ENCODE measurements around the gene GNB1.

The GNB1 gene

DNA sequence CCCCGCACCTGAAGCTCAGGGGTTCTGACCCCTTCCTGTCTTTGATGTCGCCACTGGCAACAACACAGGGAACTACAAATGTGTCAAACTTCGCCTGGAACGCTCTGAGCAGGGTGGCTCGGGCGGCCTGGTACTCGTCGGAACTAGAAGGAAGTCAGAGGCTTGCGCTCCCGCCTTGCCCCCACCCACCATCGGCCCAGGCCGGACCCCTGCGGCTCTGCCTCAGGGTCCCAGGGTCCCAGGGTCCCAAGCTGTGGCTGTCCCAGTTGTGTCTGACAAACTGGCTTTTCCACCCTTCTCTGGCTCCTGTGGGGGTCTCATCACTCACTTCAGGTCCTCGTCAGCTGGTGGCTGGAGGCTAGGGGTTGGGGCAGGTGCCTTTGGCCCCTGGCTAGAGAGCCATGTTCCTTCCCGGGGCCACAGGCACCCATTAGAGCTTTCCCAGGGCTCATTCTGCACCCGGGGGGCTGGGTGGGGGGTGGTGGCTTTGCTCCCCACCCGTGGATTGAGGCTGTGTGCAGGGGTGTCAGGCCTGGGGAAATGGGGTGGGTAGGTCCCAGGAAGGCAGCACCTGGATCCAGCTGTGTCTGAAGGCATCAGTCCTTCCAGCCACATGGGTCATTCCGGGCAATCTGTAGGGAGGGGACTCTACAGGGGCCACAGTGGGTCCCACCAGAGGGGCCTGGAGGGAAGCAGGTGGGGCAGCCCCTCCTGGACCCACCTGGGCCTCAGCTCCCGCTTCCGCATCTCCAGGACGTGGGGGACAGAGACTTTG lies 36.2 kb upstream of the GNB1 start:
- Mint-ChIP-seq H3K4me1 (no peaks in the 10 kb centered on the region), H3K9me3 (no peaks in the 10 kb centered on the region), H3K4me3 (no peak overlapping the region), H3K27ac (no peak overlapping the region), H3K36me3 (no peaks in the 10 kb centered on the region), H3K27me3 (no peaks in the 10 kb centered on the region)
- no peak for DNase-seq
- CTCF ChIA-PET = interaction anchor here (1.6 kb wide), 1 partner anchor 117 kb away, joined by 4 read pairs; no protein-coding TSS in a partner anchor

DNA sequence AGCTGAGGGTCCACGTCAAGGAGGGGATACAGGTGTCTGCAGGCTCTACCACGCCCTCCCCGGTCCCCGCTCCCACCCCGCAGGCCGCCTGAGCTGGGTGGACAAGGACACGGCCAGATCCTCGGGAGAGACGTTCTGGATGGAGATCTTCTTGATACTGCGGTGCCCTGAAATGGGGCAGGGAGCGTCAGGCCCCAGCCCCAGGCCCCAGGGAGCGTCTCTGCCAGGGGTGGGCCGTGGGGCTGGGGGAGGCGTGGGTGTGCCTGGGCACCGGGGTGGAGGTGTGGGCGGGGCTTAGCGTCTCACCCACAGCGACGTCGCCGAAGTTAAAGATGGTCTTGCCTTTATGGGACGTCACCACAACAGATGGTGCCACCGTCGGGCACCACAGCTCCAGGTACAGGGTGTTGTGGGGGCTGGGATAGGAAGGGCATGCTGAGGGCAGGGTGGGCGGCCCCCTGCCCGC lies 35.5 kb upstream of the GNB1 start:
- CTCF ChIA-PET = interaction anchor here (1.6 kb wide), 1 partner anchor 118 kb away, joined by 4 read pairs; no protein-coding TSS in a partner anchor
- Mint-ChIP-seq H3K27ac (no peak overlapping the region), H3K36me3 (no peaks in the 10 kb centered on the region), H3K4me3 (no peak overlapping the region), H3K27me3 (no peaks in the 10 kb centered on the region), H3K9me3 (no peaks in the 10 kb centered on the region), H3K4me1 (no peaks in the 10 kb centered on the region)
- no peak for DNase-seq

DNA sequence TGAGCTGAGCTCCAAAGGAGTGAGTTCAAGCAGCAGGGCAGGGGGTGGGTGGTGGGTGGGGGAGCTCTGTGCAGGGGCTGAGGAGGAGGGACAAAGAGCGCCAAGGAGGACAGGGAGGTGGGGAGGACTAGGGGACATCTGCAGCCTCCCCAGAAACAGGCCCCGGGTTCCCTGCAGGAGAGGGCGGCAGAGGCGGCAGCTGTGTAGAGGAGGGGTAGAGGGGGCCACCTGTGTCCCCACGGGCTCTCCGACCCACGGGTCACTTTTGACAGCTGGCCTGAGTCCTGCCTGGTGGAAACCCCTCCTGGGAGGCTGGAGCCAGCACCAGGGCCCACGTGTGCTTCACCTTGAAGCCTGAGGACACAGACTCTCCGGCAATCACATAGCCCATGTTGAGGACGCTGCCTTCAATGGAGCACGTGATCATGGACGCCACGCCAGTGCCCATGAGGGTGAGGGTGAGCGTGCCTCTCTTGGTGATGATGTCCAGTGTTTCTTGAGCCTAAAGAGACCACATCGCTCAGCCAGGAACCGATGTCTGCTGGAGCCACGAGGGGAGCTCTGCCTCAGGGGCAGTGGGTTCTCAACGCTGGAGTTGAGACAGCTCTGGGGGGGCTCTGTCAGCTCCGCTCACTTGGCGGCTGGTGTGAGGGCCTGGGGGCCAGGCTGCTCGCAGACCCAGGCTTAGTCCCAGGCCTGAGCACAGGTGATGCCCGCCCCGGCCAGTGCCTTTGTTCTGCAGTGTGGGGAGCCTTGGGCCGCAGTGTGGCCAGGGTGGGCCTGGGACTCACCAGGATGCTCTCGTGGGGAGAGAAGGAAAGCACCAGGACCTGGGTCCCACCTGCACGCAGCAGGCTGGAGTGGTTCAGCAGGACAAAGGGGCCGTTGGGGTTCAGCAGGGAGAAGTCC lies 34.8 kb upstream of the GNB1 start:
- no peak overlapping the region for H3K27ac Mint-ChIP-seq
- DNase-seq = no peak
- H3K4me3 Mint-ChIP-seq = no peak overlapping the region
- H3K27me3 Mint-ChIP-seq = no peaks in the 10 kb centered on the region
- H3K36me3 Mint-ChIP-seq = no peaks in the 10 kb centered on the region
- CTCF ChIA-PET = no interaction called here
- no peaks in the 10 kb centered on the region for H3K9me3 Mint-ChIP-seq
- no peaks in the 10 kb centered on the region for H3K4me1 Mint-ChIP-seq

DNA sequence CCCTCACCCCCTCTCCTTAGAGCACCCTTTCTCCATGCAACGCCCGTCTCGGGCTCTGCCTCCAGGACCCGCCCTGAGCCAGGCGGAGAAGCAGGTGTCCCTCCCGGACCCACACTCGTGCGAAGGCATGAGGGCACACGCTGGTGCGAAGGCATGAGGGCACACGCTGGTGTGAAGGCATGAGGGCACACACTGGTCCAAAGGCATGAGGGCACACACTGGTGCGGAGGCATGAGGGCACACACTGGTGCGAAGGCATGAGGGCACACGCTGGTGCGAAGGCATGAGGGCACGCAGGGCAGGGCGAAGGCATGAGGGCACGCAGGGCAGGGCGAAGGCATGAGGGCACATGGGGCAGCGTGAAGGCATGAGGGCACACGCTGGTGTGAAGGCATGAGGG lies 34.0 kb upstream of the GNB1 start:
- no peaks in the 10 kb centered on the region for H3K9me3 Mint-ChIP-seq
- no peak overlapping the region for H3K4me3 Mint-ChIP-seq
- no peak overlapping the region for H3K27ac Mint-ChIP-seq
- no peaks in the 10 kb centered on the region for H3K27me3 Mint-ChIP-seq
- no peak for DNase-seq
- CTCF ChIA-PET = no interaction called here
- no peaks in the 10 kb centered on the region for H3K36me3 Mint-ChIP-seq
- H3K4me1 Mint-ChIP-seq = no peaks in the 10 kb centered on the region

DNA sequence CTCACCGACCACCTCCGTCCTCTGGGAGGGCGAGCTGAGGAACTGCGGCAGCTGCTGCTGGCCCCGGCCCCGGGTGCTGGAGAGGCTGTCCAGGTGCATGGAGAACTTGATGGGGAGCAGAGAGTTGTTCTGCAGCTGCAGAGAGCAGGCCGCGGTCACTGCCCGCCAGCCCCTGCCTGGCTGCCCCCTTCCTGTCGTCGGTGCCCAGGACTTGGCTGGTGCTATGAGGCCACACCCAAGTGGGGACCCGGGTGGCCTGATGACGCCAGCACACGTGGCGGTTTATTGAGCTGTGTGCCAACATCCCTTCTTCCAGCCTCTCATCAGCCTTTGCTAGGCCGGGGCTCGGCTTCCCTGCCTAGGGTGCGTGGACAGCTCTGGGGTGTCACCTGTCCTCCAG lies 33.5 kb upstream of the GNB1 start:
- Mint-ChIP-seq H3K4me3 (no peak overlapping the region), H3K27ac (no peak overlapping the region), H3K4me1 (peaks cover 2% of the 10 kb centered on the region), H3K36me3 (no peaks in the 10 kb centered on the region), H3K9me3 (no peaks in the 10 kb centered on the region), H3K27me3 (no peaks in the 10 kb centered on the region)
- no peak for DNase-seq
- CTCF ChIA-PET = interaction anchor here (1.3 kb wide), 1 partner anchor 122 kb away, joined by 3 read pairs; no protein-coding TSS in a partner anchor

DNA sequence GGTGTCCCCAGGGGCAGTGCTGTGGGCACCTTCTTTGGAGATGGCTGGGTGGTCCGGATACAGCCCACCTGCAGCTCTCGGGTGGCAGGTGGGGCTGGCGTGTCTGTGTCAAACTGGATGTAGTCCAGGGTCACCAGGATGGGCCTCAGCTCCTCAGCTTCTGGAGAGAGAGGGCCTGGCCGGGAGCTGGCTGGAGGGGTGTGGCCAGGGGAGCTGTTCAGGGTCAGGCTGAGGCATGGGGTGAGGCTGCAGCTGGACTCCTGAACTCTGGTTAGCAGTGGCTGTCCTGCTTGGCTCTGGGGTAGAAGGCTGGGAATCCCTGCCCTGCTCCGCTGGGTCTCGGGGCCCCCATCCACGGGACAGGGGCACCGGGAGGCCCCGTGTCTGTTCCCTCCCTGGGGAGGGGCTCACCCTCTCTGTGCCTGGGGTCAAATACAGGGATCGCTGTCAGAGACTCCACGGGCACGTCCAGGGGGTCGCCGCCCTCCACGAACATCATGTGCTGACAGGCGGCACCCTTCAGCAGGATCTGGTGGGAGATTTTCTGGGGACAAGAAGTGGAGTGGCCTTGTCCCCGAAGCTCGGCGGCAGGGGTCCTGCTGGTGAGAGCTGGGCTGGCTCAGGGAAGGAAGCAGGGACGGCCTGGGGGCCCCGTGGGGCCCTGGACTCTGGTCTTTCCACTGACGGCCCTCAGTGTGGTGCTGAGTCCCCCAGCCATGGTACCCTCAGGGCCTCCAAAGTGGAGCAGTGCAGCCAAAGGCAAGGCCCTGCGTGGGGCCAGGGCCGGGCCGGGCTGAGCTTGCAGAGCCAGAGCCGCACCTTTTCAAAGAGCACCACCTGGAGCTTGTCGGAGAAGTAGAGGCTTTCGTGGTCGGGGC lies 32.3 kb upstream of the GNB1 start:
- Mint-ChIP-seq H3K36me3 (no peaks in the 10 kb centered on the region), H3K4me3 (no peak overlapping the region), H3K27me3 (peaks cover 2% of the 10 kb centered on the region), H3K27ac (no peak overlapping the region), H3K4me1 (peaks cover 6% of the 10 kb centered on the region), H3K9me3 (no peaks in the 10 kb centered on the region)
- no peak for DNase-seq
- CTCF ChIA-PET = interaction anchor here (1.3 kb wide), 1 partner anchor 124 kb away, joined by 3 read pairs; no protein-coding TSS in a partner anchor

DNA sequence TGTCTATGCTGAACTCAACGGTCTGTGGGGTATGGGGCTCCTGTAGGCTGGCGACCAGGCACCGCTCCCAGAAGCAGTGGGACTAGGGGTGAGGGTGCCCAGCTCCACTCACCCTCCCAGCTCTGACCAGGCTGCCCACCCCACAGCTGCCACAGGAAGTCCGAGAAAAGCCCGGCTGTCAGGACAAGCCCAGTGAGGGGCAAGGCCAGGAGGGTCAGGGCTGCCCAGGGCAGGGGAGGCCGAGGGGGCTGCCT lies 31.7 kb upstream of the GNB1 start:
- no peaks in the 10 kb centered on the region for H3K9me3 Mint-ChIP-seq
- CTCF ChIA-PET = no interaction called here
- H3K4me1 Mint-ChIP-seq = peaks cover 7% of the 10 kb centered on the region
- no peak for DNase-seq
- H3K27me3 Mint-ChIP-seq = peaks cover 7% of the 10 kb centered on the region
- H3K4me3 Mint-ChIP-seq = no peak overlapping the region
- H3K27ac Mint-ChIP-seq = no peak overlapping the region
- H3K36me3 Mint-ChIP-seq = no peaks in the 10 kb centered on the region

DNA sequence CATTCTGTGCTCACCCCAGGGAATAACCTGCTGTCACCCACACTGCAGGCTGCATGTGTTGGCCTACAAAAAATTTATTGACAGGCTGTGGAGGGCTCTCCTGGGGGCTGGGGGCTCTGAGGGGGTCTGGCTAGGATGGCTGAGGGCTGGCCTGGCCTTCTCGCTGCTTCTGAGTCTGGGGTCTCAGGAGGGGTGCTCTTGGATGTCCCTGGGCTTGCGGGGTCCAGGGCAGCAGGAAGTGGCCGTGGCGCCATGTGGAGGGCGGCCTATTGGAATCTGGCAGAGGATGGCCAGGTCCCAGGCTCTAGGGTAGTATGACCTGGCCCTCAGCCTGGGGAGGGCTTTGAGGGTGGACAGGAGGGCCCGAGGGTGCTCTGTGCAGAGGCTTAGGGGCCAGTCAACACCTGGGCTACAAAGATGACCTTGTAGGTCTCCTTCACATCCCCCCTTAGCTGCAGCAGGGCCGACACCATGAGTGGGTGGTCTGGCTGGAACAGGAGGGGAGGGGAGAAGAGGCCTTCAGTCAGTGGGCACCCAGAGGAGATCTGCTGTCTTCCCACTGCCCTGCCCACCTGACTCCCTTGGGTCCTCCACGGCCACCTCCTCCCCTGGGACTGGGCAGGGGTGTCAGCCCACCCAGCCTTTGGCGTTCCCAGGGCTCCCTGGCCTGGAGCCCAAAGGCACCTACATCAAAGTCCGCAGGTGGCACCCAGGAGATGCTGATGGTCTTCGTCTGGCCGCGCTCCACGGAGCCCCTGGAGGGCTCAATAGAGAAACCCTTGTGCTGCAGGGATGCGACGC lies 31.2 kb upstream of the GNB1 start:
- no peak overlapping the region for H3K4me3 Mint-ChIP-seq
- no peaks in the 10 kb centered on the region for H3K9me3 Mint-ChIP-seq
- CTCF ChIA-PET = no interaction called here
- H3K27ac Mint-ChIP-seq = no peak overlapping the region
- no peak for DNase-seq
- no peaks in the 10 kb centered on the region for H3K36me3 Mint-ChIP-seq
- peaks cover 13% of the 10 kb centered on the region for H3K27me3 Mint-ChIP-seq
- H3K4me1 Mint-ChIP-seq = peaks cover 7% of the 10 kb centered on the region

DNA sequence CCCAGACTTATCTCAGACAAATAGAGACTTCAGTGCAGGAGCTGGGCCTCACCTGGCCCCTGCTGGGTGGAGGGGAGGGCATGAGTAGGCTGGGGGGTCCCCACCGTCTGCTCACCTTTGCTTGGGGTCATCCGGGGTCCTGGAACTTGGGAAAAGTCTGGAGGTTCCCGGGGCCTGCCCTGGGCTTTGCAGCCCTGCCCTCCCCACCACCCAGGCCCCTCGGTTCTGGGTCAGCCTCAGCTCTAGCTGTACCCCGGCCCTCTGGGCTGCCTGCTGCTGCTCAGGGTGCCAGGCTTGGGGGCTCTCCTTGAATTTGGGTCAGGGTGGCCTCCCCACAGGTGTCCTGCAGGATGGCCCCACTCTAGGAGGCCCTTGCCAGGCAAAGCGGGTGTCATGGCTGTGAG lies 30.6 kb upstream of the GNB1 start:
- no peak overlapping the region for H3K27ac Mint-ChIP-seq
- peaks cover 7% of the 10 kb centered on the region for H3K4me1 Mint-ChIP-seq
- no peak for DNase-seq
- no peaks in the 10 kb centered on the region for H3K36me3 Mint-ChIP-seq
- CTCF ChIA-PET = no interaction called here
- H3K4me3 Mint-ChIP-seq = no peak overlapping the region
- no peaks in the 10 kb centered on the region for H3K9me3 Mint-ChIP-seq
- H3K27me3 Mint-ChIP-seq = peaks cover 18% of the 10 kb centered on the region

DNA sequence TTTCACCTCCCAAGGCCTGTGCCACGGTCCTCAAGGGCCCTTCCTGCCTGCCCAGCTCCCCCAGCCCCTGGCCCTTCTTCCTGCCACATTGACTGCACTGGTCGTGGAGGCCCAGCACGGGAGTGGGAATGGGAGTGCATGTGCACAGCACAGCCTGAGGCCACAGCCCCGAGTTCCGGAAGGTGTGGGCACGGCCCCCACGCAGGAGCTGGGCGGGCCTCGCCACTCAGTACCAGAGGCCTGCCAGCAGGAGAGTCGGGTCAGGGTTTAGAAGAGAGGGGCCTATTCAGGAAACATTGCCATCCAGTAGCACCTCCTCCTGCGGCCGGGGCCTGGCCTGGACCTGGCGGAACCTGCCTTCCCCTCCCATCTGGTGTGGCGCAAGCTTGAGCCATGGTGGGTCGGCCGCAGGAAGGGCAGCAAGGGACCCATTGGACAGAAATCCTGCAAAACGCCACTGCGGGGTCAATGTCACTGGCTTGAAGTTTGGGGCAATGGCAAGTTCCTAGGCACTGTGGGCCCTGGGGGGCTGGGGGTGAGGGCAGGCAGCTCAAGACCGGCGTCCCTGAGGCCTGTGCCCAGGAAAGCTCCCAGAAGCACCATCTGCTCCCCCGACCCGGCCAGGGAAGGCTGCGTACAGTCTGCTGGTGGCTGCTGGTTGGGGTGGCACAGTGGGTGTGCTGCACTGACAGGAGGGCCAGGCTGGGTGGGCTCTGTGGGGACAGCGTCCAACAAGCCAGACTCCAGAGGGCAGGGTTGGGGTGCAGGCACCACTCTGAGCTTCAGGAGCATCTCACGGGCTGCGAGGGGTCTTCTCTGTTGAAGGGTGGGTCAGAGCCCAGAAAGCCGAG lies 29.9 kb upstream of the GNB1 start:
- Mint-ChIP-seq H3K4me1 (peaks cover 7% of the 10 kb centered on the region), H3K27ac (no peak overlapping the region), H3K36me3 (no peaks in the 10 kb centered on the region), H3K27me3 (peaks cover 24% of the 10 kb centered on the region), H3K4me3 (no peak overlapping the region), H3K9me3 (no peaks in the 10 kb centered on the region)
- CTCF ChIA-PET = no interaction called here
- no peak for DNase-seq

DNA sequence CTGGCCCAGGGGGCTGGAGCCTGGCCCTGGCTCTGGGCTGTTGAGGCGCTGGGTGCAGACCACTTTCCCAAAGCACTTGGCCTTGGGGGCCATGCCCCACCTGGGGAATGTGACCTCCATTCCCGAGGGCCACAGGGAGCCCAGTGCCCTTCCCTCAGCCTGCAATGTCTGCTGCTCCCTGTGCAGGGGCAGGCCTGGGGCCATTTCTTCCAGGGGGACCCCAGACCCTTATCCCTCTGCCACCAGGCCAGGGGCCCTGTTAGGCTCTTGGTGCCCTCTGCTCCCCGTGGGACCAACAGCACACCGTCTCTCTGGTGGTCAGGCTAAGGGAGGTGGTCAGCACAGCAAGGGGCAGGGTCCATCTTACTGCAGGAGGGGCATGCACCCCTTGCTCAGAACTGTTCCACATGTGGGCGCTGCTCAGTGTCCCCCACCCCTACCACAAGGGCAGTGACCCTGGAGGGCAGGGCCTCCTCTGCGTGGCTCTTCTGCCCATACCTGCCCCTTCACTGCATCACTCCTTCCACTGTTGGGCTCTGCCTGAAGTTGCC lies 29.2 kb upstream of the GNB1 start:
- Mint-ChIP-seq H3K4me1 (peaks cover 7% of the 10 kb centered on the region), H3K27ac (no peak overlapping the region), H3K27me3 (peaks cover 31% of the 10 kb centered on the region), H3K4me3 (no peak overlapping the region), H3K36me3 (no peaks in the 10 kb centered on the region), H3K9me3 (no peaks in the 10 kb centered on the region)
- DNase-seq = no peak
- CTCF ChIA-PET = interaction anchor here (1.4 kb wide), 1 partner anchor 125 kb away, joined by 3 read pairs; no protein-coding TSS in a partner anchor

DNA sequence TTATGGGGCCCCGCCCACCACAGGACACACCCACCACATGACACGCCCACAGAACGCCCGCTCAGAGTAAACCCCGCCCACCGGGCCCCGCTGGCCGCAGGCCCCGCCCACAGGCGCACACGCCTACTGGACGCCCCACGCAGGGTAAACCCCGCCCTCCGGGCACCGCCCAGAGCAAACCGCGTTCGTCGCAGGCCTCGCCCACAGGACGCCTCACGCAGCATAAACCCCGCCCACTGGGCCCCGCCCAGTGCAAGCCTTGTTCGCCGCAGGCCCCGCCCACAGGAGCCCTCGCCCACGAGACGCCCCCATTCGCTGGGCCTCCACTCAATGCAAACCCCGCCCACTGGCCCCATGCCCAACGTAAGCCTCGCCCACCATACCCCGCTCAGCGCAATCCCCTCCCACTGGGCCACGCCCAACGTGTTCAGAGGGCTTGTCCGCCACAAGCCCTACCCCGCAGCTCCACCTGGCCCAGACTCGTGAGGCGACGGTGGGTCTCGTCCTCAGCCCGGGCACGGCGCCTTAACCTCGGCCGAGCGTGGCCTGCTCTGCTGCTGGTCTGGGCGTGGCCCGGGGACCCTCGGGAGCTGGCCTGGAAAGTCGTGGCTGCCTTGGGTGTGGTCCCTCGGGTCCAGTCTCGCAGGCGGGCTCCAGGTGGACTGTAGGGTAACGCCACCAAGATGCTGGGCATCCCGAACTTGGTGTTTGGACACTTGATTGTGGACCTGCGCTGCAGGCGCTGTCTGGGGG lies 28.6 kb upstream of the GNB1 start:
- Mint-ChIP-seq H3K9me3 (no peaks in the 10 kb centered on the region), H3K4me1 (peaks cover 7% of the 10 kb centered on the region), H3K27me3 (peaks cover 38% of the 10 kb centered on the region), H3K27ac (peak overlapping the region; percentile 75), H3K4me3 (peak overlapping the region; percentile 69), H3K36me3 (no peaks in the 10 kb centered on the region)
- DNase-seq = peak; percentile 99
- CTCF ChIA-PET = interaction anchor here (1.4 kb wide), 1 partner anchor 125 kb away, joined by 3 read pairs; no protein-coding TSS in a partner anchor

Measured in activated naive CD4-positive, alpha-beta T cell treated with anti-CD3 and anti-CD28 coated beads, Interleukin-2, amount 10 ng/mL, durations not matched to agents 7 days and 5 days (primary cell).